GM21786 (cell line): ENCODE results near the gene CALD1.

Source experiments
- ATAC-seq: cut with Tn5 transposase; IDR thresholded peaks from one replicate; pipeline ENCODE4 v1.9.1; 2021; ENCODE audit not compliant: unreplicated experiment

CALD1 gene

DNA sequence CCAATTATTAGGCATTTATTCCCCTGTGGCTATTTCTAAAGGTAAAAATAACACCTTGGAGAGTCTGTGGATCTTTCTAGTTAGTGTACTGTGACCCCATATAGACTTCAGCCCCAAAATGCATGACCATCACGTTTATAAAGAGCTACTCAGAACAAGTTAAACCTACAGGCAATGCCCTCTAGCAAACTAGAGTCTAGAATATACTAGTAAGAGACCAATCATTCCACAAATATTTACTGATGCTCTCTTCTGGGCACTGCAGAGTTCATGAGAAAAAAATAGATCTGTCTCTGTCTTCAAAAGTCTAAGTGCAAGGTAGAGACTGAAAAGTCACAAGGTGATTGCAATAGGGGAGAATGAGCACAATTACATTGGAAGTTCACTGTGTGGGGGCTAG lies 20.5 kb upstream of the CALD1 start:
- ATAC-seq: no peak

DNA sequence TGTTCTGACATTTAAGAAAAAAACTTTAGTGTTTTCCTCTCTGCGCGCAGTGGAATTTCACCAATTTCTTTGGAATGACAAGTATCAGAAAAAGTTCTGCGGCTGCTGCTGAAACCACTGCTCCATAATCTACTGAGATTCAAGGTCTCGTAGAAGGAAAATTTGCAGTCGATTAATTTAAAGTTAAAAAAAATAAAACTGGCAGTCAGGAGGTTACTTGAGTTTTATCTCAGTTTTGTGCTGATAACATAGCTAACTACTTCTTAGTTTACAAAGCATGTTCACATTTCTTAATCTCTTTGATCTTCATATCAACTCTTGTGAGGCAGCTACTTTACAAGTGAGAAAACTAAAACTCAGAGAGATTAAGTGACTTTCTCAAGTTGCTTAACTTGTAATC lies 18.2 kb upstream of the CALD1 start:
- no peak for ATAC-seq

DNA sequence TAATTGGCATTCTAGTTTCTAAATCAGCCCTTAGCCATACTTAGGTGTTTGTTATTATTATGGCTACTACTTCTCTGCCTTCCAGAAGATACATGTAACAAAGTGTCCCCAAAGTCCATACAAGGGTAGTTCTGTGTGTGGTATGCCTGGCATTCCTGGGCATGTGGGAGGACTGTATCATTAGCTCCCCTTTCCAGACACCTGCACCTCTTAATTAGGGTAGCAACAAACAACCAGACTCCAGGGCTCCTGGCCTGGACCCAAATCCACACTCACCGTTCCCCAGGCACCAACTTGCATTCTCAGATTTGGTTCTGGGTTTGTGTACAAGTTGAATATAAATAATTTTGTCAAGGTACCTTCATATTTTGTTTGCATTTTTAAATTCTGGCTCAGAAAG lies 15.5 kb upstream of the CALD1 start:
- ATAC-seq: no peak

DNA sequence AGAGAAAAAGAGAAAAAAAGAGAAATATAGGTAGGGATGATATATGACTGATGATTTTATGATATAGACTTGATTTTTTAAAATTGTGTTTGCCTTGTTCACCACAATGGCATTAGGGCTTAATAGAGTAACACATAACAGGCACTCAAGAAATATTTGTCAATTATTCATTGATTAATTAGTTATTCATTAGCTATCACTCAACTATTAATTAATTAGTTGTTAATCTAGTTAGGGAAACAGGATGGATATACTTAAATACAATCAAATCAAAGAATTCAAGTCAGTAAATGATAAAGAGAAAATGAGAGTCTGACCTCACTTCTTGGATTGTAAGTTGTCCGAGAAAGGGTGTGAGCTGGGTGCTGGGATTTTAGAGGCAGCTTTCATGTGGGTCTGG lies 15.1 kb upstream of the CALD1 start:
- no peak for ATAC-seq

DNA sequence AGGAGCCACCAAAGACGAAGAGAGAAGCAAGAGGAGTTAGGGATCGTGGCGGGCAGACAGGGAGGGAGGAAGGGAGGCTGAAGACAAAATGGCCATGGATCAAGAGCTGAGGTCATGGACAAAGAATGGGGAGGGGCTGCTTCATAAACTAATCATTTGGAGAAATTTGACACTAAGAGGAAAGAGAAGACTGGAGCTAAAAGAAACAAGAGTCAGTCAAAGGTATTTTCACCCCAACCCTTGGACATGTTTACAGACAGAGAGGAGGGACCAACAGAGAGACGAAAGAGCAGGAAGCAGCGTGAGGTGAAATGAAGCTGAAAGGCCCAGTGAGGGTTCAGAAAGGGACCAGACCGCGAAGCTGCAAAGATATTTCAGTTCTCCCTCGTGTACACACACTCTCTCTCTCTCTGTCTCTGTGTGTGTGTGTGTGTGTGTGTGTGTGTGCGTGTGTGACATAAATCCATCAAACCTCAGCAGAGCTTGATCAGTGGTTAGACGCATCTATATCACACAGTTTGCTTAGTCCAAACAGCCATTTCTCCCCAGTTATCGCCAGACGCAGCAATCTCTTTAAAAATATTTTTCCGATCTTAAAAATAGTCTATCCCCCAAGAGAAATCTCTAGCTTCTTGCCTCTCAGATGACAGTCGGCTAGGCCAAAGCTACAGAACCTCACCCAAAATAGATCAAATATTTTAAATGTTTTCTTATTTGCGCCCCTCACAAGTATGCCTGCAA lies 12.5 kb upstream of the CALD1 start:
- ATAC-seq: peak; percentile 92

DNA sequence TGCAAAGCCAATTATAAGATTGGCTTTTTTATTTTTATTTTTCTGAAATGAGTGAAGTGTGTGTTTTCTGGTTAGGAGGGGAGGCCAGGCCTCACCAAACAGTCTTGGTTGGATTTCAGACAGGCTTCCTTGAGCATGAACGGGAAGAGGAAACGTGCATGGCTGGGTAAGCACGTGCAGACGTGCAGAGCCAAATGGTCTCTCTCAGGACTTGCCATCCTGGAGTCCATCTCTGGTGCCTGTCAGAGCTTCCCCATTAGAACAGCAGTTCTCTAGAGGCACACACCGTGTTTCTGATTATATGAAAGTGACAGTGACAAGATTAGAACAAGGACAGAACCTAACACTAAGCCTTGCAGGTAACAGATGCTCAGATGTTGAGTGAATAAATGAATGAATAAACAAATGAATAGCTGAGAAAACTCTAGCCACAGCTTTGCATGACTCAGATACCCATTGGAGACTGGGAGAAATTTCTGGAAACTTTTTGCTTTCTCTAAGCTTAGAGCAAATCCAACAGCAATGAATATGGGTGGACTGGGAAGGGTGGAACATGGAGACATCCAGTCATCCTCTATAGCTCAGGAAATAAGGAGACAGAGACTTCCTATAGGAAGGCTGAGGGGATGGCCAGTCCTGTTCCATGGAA lies 11.8 kb upstream of the CALD1 start:
- ATAC-seq: peak; percentile 42

DNA sequence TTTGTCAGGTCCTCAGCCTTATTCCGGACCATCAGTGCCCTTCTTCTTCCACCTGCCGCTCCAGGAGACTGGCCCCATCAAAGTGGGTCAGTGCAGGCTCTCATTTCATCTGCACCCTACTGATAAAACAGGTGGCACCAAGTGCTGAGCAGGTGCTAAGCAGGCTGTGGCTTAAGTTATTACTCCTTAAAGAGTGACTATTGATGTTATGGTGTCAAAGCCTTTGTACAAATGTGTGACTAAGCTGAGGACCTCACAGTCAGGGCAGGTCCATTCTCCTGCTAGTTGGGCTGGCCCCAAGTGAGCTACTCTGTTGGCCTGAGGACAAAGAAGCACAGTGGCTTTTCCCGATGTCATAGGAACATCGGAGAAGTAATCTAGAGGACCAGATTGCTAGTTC lies 11.2 kb upstream of the CALD1 start:
- no peak for ATAC-seq

DNA sequence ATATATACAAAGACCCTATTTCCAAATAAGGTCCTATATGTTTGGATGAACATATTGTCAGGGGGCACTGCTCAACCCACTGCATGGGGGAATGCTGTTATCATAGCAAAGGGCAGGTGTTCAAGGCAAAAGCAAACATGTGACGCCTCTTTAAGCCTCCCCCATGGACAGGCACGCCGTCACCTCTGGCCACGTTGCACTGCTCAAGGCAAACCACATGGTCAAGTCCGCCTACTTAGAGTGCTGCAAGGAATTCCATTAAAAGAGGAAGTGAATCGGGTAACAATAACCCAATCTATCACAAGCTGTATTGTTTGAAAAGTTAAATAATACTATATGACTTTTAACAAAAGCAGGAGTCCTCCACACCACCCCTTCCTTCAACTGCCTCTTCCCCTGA lies 8.8 kb upstream of the CALD1 start:
- no peak for ATAC-seq

DNA sequence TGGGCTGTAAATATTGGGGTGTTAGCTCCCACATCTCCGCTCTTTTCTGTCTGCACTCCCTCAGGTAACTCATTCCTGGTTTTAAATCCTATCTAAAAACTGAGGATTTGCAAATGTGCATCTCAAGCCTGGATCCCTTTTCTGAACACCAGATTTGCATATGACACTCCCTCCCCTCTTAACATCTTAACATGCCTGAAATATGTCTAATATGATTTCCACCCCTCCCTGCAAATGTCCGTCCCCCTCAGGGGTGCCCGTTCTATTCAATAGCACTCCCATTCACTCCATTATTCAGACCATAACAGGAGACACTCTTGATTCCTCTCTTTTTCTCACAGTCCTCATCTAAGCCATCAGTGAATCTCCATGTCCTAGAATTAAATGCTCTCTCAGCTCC lies 8.3 kb upstream of the CALD1 start:
- no peak for ATAC-seq

DNA sequence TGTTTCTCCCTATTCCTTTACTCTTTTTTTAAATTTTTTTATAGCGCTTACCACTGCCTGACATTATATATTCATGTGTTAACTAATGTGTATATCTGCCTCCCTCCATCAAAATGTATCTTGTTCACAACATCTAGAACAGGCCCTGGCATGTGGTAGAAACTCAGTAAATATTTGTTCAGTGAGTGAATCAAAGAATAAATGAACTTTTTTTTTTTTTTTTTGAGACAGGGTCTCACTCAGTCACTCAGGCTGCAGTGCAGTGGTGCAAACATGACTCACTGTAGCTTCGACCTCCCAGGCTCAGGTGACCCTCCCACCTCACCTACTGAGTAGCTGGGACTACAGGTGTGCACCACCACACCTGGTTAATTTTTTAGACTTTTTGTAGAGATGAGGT lies 7.5 kb upstream of the CALD1 start:
- ATAC-seq: no peak

DNA sequence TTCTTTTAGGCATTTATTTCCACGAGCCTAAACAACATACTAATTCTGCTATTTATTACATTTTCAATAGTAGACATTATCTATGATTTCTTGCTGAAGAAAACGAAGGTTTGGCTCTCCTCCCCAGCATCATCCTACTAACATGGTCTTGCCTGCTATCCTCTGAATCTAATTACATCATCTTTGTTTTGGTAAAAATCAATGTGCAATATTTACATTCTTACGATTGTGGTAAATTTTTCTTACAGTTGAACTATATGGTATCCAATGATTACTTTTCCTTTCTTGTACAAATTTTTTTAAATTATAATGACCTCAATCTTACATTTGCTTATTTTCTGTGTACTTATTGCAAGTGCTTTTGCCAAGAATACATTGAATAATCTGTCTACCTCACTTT lies 7.0 kb upstream of the CALD1 start:
- ATAC-seq: no peak

DNA sequence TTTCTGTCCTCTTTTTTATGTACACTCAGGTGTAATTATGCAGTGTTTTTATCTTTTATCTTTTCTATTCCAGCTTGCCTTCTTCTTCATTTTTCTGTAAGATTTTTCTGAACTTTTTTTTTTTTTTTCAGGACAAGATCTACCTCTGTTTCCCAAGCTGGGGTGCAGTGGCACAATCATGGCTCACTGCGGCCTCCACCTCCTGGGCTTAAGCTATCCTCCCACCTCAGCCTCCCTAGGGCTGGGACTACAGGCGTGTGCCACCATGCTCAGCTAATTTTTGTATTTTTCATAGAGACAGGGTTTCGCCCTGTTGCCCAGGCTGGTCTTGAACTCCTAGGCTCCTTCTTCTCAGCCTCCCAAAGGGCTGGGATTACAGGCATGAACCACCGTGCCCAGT lies 6.3 kb upstream of the CALD1 start:
- no peak for ATAC-seq

DNA sequence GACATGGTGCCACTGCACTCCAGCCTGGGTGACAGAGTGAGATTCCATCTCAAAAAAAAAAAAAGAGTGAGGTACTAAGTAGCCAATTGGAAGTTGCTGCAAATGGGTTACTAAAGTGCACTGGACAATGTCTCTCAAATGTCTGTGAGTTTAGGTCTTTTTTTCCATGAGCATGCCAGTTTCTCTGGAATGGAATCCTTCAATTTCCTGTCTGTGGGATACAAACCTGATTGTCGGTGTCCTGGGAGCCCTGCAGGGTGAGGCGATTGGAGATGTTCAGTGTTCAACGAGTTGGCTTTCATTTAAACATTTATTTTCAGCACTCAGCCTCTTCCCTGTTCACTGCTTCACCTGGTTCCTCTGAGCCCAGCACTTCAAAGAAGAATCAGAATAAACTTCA lies 5.3 kb upstream of the CALD1 start:
- no peak for ATAC-seq

DNA sequence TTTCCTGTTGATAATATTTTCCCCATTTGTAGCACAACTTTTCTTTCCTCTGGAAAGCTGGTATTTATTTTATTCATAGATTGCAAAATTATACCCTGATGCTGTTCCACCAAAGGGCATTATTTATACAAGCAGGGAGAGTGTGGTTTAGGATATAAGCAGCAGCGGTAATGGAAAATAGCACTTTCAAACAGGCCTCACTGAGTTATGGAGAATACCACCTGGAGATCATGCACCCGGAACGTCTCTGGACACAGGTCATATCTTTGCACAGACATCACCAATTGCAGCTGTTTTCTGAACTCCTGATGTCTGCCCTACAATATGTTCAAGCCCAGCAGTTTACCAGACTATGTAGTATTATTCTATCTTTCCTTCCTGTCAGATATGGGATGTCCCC lies 2.0 kb upstream of the CALD1 start:
- no peak for ATAC-seq

DNA sequence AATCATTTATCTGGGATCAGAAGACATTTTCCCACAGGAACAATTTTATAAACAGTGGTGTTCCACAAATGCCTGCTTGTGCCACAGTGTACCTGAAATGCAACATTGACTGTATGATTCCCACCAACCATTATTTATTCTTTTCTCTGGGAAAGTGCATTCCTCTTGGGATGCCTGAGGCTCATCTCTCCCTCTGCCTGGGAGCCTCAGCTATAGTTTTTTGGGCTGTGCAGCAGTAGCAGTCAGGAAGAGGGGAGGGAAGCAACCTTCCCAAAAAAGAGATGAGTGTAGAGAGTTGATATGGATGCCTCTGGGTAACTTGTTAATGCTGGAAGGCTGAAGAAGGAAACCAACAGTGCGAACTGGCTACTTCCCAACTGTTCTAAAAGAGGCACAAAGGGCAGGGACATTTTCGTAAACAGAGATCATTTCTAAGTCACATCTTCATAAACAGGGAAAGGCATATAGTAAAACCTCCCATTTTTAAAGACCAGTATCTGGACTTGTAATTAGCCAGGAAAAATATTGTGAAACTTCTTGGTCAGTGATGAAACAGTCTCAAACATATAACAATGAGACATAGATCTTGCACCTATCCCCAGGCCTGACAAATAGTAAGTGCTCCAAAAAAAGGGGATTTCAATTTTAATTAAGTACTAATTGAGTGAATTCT lies 1.4 kb upstream of the CALD1 start:
- no peak for ATAC-seq

DNA sequence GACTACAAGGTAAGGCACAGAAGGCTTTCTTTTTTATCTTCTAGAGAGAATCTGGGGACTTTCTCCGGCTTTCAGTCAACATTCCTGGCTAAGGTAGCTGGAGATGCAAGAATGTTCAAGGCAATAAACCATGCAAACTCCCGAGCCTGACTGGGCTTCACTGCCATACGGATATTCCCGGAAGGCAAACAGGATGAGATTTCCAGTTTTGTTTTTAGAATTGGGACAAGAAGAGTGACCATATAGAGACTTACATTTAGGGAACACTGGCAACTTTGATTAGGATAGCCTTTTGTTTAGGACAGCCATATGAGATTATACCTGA lies 269 bp downstream of the CALD1 start:
- no peak for ATAC-seq

DNA sequence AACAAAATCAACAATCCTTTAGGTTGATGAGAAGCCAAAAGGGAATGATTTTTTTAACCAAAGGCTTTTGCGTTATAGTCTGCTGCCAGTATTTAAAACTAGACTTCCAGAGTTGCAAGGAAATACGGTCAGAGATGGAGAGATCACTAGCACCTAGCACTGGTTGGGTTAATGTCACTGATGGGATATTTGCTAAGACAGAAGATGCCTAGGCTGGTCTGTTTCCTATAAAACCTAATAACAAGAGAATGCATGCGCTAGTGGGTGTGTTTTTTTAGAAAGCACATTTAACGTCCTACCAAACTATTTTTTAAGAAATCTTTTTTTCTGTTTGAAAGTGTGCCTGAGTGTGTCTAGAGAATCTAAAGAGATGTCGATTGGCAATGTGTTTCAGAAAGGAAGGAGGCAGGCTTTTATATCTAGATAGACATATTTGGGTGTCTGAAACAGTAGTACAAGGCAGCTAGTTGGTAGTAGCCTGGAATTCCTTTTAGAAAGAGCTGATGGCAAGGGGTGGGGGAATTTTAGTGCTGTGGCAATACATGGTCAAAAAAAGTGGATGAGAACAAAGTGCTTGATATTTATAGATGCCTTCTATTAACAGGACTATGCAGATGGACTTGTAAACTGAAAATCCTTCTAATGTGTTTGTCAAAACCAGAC lies 863 bp downstream of the CALD1 start:
- no peak for ATAC-seq

DNA sequence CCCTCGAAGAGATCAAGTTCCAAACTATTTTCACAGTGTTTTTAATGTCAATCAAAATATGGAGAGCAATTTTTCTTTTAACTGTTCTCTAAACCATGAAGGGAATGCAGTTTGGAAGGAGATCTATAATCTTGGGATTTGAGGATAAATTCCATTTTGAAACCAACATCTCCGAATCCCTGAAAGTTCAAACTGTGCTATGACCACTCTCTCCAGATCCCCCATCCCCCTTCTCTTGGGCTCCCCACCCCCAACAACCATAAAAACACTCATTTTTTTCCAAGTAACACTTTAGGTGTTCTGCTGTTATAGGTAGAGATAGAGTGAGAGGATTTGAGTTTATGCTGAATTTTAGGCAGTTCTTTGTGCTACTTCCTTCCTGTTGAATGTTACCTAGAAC lies 1.7 kb downstream of the CALD1 start:
- no peak for ATAC-seq

DNA sequence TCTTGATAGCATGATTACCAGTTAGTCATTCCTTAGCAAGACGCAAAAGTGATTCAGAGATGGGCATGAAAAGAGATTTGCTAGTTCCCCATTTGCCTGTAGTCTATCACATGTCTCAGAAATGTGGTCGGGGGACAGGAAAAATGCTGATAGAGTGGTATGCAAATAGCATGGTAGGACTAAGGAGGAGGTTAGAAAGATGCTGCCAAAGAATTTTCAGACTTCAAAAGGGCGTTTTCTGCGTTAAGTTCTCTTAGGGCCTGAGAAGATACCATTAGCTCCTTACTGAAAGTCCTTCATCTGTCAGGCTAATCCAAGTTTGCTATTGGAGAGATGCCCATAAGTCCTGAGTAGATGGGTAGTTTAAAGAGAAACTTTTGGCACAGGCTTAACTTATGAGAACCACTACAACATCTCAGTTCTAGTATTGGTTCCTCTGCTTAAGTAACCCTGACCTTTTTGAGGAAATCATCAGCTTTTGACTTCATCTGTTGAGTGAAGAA lies 2.7 kb downstream of the CALD1 start:
- peak; percentile 58 for ATAC-seq

DNA sequence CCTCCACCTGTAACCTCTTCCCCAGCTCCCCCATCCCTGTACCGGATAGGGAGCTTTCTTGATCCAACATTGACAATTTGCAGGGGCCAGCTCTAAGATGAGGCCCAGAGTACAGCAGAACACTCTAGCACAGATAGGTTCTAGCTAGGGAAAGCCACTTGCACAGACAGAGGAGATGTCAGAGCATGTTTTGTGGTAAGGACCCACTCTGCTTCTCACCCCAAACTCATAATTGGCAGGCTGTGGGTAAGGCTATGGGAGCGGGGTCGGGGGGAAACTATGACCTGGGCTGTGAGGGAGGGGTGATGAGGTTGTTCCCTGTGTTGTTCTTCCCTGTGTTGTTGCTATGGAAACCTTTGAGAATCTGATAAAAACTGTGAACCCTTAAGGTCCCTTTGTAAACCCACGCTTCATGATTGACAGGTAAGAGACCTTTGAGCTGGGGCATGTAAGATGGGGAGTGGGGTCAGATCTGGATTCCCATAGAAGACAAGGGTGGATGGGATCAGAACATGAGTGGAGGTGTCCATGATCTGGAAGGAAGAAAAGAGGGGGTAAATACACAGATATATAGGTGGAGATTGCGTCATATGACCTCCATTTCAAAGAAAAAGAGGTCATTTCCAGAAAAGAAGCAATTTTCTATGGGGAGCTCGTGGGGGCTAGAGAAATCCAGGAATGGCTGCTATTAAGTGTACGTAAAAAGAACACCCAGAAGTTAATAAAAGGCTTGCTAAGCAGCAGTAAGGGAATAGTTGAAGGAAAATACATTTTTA lies 4.0 kb downstream of the CALD1 start:
- ATAC-seq: no peak
